ENCODE data around the gene PCDH12.

PCDH12 gene

DNA sequence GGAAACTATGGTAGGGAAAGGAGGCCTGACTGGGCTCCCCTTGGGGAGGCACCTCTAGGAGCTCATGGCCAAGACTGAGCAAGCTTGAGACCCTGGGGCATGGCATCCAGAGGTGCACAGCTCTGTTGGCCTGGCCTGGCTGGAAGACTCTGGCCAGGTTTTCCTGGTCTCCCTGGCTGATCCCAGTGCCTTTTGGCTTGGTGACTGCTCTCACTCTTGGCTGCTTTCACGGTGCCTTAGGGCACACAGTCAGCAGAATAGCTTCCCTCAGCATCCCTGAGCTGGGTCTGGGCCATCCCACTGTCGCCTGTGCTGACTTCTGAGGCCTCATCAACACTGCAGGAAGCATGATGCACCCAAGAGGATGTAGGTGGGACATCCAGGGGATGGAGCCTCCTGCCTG lies 47.7 kb downstream of the PCDH12 start:
- DNase-seq (ENCODE audit: low read depth in 2 of 3, low spot score in 2 of 3) = no peak

DNA sequence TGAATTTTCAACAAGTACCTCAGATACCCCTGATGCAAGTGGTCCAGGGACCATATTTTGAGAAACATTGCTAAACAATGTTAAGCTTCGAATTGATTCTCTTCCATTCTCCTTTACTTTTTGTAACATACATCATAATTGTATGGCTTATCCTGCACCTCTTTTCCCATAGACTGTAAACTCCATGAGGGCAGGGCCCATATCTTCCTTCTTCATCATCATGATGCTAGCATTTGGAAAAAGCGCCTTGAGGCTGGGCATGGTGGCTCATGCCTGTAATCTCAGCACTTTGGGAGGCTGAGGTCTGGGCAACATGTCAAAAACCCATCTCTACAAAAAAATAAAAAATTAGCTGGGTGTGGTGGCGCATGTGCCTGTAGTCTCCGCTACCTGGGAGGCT lies 48.8 kb downstream of the PCDH12 start:
- DNase-seq (ENCODE audit: low read depth in 2 of 3, low spot score in 2 of 3) = no peak

DNA sequence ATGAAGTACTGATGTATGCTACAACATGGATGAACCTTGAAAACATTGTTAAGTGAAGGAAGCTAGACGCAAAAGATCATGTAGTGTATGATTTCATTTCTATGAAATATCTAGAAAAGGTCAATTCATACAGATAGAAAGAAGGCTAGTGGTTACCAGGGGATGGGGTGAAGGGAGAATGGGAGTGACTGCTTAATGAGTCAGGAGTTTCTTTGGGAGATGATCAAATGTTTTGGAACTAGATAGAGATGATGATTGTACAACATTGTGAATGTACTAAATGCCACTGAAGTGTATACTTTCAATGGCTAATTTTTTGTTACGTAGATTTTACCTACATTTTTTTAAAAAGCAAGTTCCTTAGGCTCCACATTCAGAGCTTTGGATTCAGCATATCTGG lies 49.2 kb downstream of the PCDH12 start:
- DNase-seq (ENCODE audit: low read depth in 2 of 3, low spot score in 2 of 3) = no peak

DNA sequence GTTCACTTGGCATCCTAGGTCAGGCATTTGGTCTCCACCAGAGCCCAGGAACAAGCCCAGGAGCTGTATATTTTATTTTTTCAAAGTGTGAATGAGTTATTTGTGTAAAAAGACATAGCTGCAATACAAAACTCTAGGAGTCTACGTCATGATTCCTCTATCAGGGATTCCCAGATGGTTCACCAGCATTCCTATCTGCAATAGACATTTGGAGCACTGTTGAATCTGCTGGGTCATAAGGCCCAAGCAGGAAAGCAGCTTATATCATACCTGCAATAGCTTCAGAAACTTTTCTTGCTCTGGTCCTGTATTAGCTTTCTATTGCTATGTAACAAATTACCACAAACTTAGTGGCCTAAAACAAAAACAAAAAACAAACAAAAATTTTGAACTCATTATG lies 51.0 kb downstream of the PCDH12 start:
- DNase-seq (ENCODE audit: low read depth in 2 of 3, low spot score in 2 of 3) = no peak

DNA sequence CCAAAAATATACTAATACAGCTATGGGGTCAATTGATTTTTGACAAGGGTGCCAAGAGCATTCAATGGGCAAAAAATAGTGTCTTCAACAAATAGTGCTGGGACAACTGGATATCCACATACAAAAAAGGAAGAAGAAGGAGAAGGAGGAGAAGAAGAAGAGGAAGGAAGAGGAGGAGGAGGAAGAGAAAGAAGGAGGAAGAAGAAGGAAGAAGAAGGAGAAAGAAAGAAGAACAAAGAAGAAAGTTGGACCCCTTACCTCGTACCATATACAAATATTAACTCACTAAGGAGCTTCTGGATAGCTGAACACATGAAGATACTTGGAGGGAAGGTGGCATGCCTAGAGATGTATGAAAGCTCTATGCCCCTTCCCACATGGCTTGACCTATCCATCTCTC lies 51.5 kb downstream of the PCDH12 start:
- no peak for DNase-seq (ENCODE audit: low read depth in 2 of 3, low spot score in 2 of 3)

DNA sequence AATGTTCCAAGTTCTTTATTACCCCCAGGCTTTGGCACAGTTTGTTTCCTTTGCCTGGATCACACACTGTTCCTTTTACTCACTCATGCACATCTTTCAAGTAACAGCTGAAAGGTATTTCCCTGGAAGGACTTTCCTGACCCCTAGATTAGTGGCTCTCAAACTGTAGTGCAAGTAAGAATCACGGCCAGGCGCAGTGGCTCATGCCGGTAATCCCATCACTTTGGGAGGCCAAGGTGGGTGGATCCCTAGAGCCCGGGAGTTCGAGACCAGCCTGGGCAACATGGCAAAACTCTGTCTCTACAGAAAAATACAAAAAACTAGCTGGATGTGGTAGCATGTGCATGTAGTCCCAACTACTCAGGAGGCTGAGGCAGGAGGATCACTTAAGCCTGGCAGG lies 53.5 kb downstream of the PCDH12 start:
- DNase-seq (ENCODE audit: low read depth in 2 of 3, low spot score in 2 of 3) = no peak

DNA sequence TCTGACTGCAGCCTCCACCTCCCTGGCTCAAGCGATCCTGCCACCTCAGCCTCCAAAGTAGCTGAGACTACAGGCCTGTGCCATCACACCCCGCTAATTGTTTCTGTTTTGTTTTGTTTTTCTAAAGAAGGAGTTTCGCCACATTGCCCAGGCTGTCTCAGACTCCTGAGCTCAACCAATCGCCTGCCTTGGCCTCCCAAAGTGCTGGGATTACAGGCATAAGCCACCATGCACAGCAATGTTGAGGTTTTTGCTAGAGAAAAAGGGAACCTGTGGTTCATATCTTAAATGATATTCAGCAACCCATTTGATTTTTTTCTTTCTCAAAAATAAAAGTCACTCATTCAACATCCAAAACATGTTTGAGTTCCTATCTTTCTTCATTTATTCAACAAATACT lies 54.7 kb downstream of the PCDH12 start:
- no peak for DNase-seq (ENCODE audit: low read depth in 2 of 3, low spot score in 2 of 3)

DNA sequence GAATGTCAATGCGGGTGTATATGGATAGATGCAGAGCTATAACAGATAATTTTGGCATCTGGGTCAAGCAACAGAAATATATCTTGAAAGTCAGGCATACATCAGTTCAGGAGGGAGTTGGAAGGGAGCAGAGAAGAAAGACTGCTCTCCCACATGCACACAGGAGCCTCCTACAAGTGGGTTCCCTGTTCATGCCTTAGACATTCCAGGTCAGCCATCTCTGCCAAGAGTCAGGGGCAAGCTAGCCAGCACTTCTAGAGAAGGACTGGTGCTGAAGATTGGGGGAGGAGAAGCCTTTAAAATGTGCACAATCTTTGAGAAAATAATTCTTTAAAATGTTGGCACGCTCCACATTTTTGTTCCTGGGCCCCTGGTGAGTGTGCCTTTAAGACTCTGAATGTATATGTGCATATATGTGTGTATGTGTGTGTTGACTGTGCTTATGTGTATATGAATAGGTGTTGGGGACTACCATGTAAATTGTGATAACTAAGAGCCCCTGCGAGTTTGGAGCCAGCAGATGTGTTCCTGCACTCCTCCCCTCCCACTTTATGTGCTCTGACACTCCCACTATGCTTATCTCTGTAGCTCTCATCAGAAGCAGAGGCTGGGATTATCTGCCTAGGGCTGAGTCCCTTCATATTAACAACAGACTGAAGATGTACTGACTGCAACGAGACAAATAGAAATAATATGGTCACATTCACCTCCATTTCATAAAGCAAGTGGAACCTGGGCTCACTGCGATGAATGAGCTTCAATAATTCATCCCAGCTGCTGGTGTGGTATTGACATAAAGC lies 55.8 kb downstream of the PCDH12 start:
- DNase-seq (ENCODE audit: low read depth in 2 of 3, low spot score in 2 of 3) = no peak

DNA sequence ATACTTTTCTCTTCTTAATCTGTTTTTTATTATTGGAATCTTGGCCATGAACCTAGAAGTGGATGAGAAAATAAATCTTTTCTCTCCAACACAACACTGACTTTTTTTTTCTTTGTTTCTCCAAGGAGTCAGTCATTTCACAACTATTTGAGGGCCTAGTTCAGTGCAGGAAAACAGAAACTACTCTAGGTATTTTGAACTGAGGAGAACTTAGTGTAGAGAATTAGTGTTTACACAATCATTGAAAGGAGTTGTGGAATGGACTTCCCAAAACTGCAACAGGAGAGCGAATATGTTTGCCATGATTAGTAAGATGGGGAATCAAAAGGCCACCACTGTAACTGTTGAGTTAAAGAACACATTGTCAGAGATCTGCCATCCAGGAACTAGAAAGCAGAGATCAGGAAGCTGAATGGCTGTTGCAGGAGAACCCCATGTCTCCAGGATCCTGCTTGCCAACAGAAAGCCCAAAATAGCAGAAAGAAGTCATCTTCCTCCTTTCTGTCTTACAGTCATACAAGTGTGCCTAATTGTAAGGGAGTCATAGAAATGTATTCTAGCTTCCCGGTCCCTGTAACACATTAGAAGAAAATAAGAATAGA lies 59.5 kb downstream of the PCDH12 start:
- DNase-seq (ENCODE audit: low read depth in 2 of 3, low spot score in 2 of 3) = no peak

DNA sequence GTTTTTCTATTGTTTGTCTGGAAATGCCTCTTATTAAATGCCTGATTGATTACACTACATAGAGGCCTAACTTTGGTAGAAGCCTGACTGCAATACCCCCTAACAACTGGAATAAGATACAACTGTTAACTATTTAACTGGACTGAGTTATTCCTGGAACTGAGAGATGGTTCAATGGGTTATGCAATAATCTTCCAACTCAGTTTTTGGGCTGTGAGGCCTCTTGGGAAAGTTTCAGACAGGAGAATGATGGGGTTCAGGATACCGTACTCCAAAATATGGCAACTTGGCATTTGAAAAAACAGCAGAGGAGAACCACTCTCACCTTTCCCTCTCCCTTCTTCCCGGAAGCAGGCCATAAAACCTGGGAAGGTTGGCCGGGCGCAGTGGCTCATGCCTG lies 60.6 kb downstream of the PCDH12 start:
- DNase-seq (ENCODE audit: low read depth in 2 of 3, low spot score in 2 of 3) = no peak

All from activated CD8-positive, alpha-beta memory T cell treated with anti-CD3 and anti-CD28 coated beads for 48 hours (primary cell).